ENCODE measurements around the gene GPAM.

The GPAM gene

GRCh38 chr10:112143420-112143819 is 40.1 kb downstream of the GPAM start:
- H3K27ac ChIP-seq (ENCODE audit: low read length), result no peak overlapping the region
- H3K4me3 ChIP-seq (ENCODE audit: low read depth in 1 of 2, low read length in 2 of 2), result no peak overlapping the region
- no peaks in the 10 kb centered on the region for H3K27me3 ChIP-seq (ENCODE audit: low read depth, low read length)
- no peaks in the 10 kb centered on the region for H3K9me3 ChIP-seq (ENCODE audit: control insufficient read depth in 1 of 2, low read length in 2 of 2)
- peaks cover 0 to 3% of the 10 kb centered on the region in 2 donors for H3K36me3 ChIP-seq (ENCODE audit: control insufficient read depth in 1 of 2, insufficient read depth in 2 of 2, low read length in 2 of 2)
- no peaks in the 10 kb centered on the region for H3K4me1 ChIP-seq (ENCODE audit: control insufficient read depth in 1 of 2, insufficient read depth in 2 of 2, low read length in 2 of 2)

GRCh38 chr10:112141292-112141691 is 42.3 kb downstream of the GPAM start:
- H3K4me3 ChIP-seq (ENCODE audit: low read depth in 1 of 2, low read length in 2 of 2), result no peak overlapping the region
- H3K27me3 ChIP-seq (ENCODE audit: low read depth, low read length), result no peaks in the 10 kb centered on the region
- H3K9me3 ChIP-seq (ENCODE audit: control insufficient read depth in 1 of 2, low read length in 2 of 2), result no peaks in the 10 kb centered on the region
- H3K36me3 ChIP-seq (ENCODE audit: control insufficient read depth in 1 of 2, insufficient read depth in 2 of 2, low read length in 2 of 2), result no peaks in the 10 kb centered on the region
- H3K4me1 ChIP-seq (ENCODE audit: control insufficient read depth in 1 of 2, insufficient read depth in 2 of 2, low read length in 2 of 2), result peaks cover 0 to 6% of the 10 kb centered on the region in 2 donors
- no peak overlapping the region for H3K27ac ChIP-seq (ENCODE audit: low read length)

GRCh38 chr10:112140110-112140970 is 43.2 kb downstream of the GPAM start:
- H3K9me3 ChIP-seq (ENCODE audit: control insufficient read depth in 1 of 2, low read length in 2 of 2), result no peaks in the 10 kb centered on the region
- H3K4me1 ChIP-seq (ENCODE audit: control insufficient read depth in 1 of 2, insufficient read depth in 2 of 2, low read length in 2 of 2), result peaks cover 0 to 6% of the 10 kb centered on the region in 2 donors
- H3K4me3 ChIP-seq (ENCODE audit: low read depth in 1 of 2, low read length in 2 of 2), result no peak overlapping the region
- no peak overlapping the region for H3K27ac ChIP-seq (ENCODE audit: low read length)
- H3K27me3 ChIP-seq (ENCODE audit: low read depth, low read length), result no peaks in the 10 kb centered on the region
- no peaks in the 10 kb centered on the region for H3K36me3 ChIP-seq (ENCODE audit: control insufficient read depth in 1 of 2, insufficient read depth in 2 of 2, low read length in 2 of 2)

GRCh38 chr10:112139176-112139575 is 44.4 kb downstream of the GPAM start:
- no peaks in the 10 kb centered on the region for H3K9me3 ChIP-seq (ENCODE audit: control insufficient read depth in 1 of 2, low read length in 2 of 2)
- no peaks in the 10 kb centered on the region for H3K36me3 ChIP-seq (ENCODE audit: control insufficient read depth in 1 of 2, insufficient read depth in 2 of 2, low read length in 2 of 2)
- H3K27me3 ChIP-seq (ENCODE audit: low read depth, low read length), result no peaks in the 10 kb centered on the region
- peaks cover 0 to 6% of the 10 kb centered on the region in 2 donors for H3K4me1 ChIP-seq (ENCODE audit: control insufficient read depth in 1 of 2, insufficient read depth in 2 of 2, low read length in 2 of 2)
- no peak overlapping the region for H3K27ac ChIP-seq (ENCODE audit: low read length)
- no peak overlapping the region for H3K4me3 ChIP-seq (ENCODE audit: low read depth in 1 of 2, low read length in 2 of 2)

GRCh38 chr10:112137154-112137987 is 46.2 kb downstream of the GPAM start:
- H3K4me3 ChIP-seq (ENCODE audit: low read depth in 1 of 2, low read length in 2 of 2), result no peak overlapping the region
- H3K9me3 ChIP-seq (ENCODE audit: control insufficient read depth in 1 of 2, low read length in 2 of 2), result no peaks in the 10 kb centered on the region
- no peaks in the 10 kb centered on the region for H3K27me3 ChIP-seq (ENCODE audit: low read depth, low read length)
- H3K27ac ChIP-seq (ENCODE audit: low read length), result no peak overlapping the region
- H3K4me1 ChIP-seq (ENCODE audit: control insufficient read depth in 1 of 2, insufficient read depth in 2 of 2, low read length in 2 of 2), result peaks cover 0 to 6% of the 10 kb centered on the region in 2 donors
- no peaks in the 10 kb centered on the region for H3K36me3 ChIP-seq (ENCODE audit: control insufficient read depth in 1 of 2, insufficient read depth in 2 of 2, low read length in 2 of 2)

GRCh38 chr10:112136486-112137153 is 46.9 kb downstream of the GPAM start:
- peaks cover 0 to 6% of the 10 kb centered on the region in 2 donors for H3K4me1 ChIP-seq (ENCODE audit: control insufficient read depth in 1 of 2, insufficient read depth in 2 of 2, low read length in 2 of 2)
- no peaks in the 10 kb centered on the region for H3K36me3 ChIP-seq (ENCODE audit: control insufficient read depth in 1 of 2, insufficient read depth in 2 of 2, low read length in 2 of 2)
- no peak overlapping the region for H3K4me3 ChIP-seq (ENCODE audit: low read depth in 1 of 2, low read length in 2 of 2)
- H3K27me3 ChIP-seq (ENCODE audit: low read depth, low read length), result no peaks in the 10 kb centered on the region
- no peak overlapping the region for H3K27ac ChIP-seq (ENCODE audit: low read length)
- H3K9me3 ChIP-seq (ENCODE audit: control insufficient read depth in 1 of 2, low read length in 2 of 2), result no peaks in the 10 kb centered on the region

GRCh38 chr10:112135604-112136003 is 48.0 kb downstream of the GPAM start:
- Histone ChIP-seq H3K27ac (ENCODE audit: low read length) (no peak overlapping the region), H3K4me3 (ENCODE audit: low read depth in 1 of 2, low read length in 2 of 2) (no peak overlapping the region), H3K27me3 (ENCODE audit: low read depth, low read length) (no peaks in the 10 kb centered on the region), H3K36me3 (ENCODE audit: control insufficient read depth in 1 of 2, insufficient read depth in 2 of 2, low read length in 2 of 2) (no peaks in the 10 kb centered on the region), H3K9me3 (ENCODE audit: control insufficient read depth in 1 of 2, low read length in 2 of 2) (no peaks in the 10 kb centered on the region), H3K4me1 (ENCODE audit: control insufficient read depth in 1 of 2, insufficient read depth in 2 of 2, low read length in 2 of 2) (peaks cover 0 to 6% of the 10 kb centered on the region in 2 donors)

GRCh38 chr10:112132435-112132834 is 51.1 kb downstream of the GPAM start:
- Histone ChIP-seq H3K27me3 (ENCODE audit: low read depth, low read length) (no peaks in the 10 kb centered on the region), H3K36me3 (ENCODE audit: control insufficient read depth in 1 of 2, insufficient read depth in 2 of 2, low read length in 2 of 2) (no peaks in the 10 kb centered on the region), H3K4me1 (ENCODE audit: control insufficient read depth in 1 of 2, insufficient read depth in 2 of 2, low read length in 2 of 2) (peaks cover 0 to 6% of the 10 kb centered on the region in 2 donors), H3K27ac (ENCODE audit: low read length) (no peak overlapping the region), H3K9me3 (ENCODE audit: control insufficient read depth in 1 of 2, low read length in 2 of 2) (no peaks in the 10 kb centered on the region), H3K4me3 (ENCODE audit: low read depth in 1 of 2, low read length in 2 of 2) (no peak overlapping the region)

GRCh38 chr10:112131996-112132395 is 51.6 kb downstream of the GPAM start:
- H3K36me3 ChIP-seq (ENCODE audit: control insufficient read depth in 1 of 2, insufficient read depth in 2 of 2, low read length in 2 of 2), result no peaks in the 10 kb centered on the region
- H3K4me1 ChIP-seq (ENCODE audit: control insufficient read depth in 1 of 2, insufficient read depth in 2 of 2, low read length in 2 of 2), result peaks cover 0 to 3% of the 10 kb centered on the region in 2 donors

GRCh38 chr10:112131346-112131745 is 52.2 kb downstream of the GPAM start:
- no peak overlapping the region for H3K4me3 ChIP-seq (ENCODE audit: low read depth in 1 of 2, low read length in 2 of 2)
- H3K9me3 ChIP-seq (ENCODE audit: control insufficient read depth in 1 of 2, low read length in 2 of 2), result no peaks in the 10 kb centered on the region

More at GRCh38 chr10:112131996-112132395, 51.6 kb downstream of the GPAM start:
- Histone ChIP-seq H3K9me3 (ENCODE audit: control insufficient read depth in 1 of 2, low read length in 2 of 2) (no peaks in the 10 kb centered on the region), H3K4me3 (ENCODE audit: low read depth in 1 of 2, low read length in 2 of 2) (no peak overlapping the region), H3K27me3 (ENCODE audit: low read depth, low read length) (no peaks in the 10 kb centered on the region), H3K27ac (ENCODE audit: low read length) (no peak overlapping the region)

GRCh38 chr10:112126901-112127300 is 56.7 kb downstream of the GPAM start:
- Histone ChIP-seq H3K4me3 (ENCODE audit: low read depth in 1 of 2, low read length in 2 of 2) (no peak overlapping the region), H3K27me3 (ENCODE audit: low read depth, low read length) (no peaks in the 10 kb centered on the region), H3K4me1 (ENCODE audit: control insufficient read depth in 1 of 2, insufficient read depth in 2 of 2, low read length in 2 of 2) (no peaks in the 10 kb centered on the region), H3K36me3 (ENCODE audit: control insufficient read depth in 1 of 2, insufficient read depth in 2 of 2, low read length in 2 of 2) (no peaks in the 10 kb centered on the region), H3K27ac (ENCODE audit: low read length) (no peak overlapping the region), H3K9me3 (ENCODE audit: control insufficient read depth in 1 of 2, low read length in 2 of 2) (no peaks in the 10 kb centered on the region)

More at GRCh38 chr10:112131346-112131745, 52.2 kb downstream of the GPAM start:
- Histone ChIP-seq H3K36me3 (ENCODE audit: control insufficient read depth in 1 of 2, insufficient read depth in 2 of 2, low read length in 2 of 2) (no peaks in the 10 kb centered on the region), H3K4me1 (ENCODE audit: control insufficient read depth in 1 of 2, insufficient read depth in 2 of 2, low read length in 2 of 2) (no peaks in the 10 kb centered on the region), H3K27me3 (ENCODE audit: low read depth, low read length) (no peaks in the 10 kb centered on the region), H3K27ac (ENCODE audit: low read length) (no peak overlapping the region)
